Esophagus mucosa (tissue), 1 donor: ENCODE measurements around the gene COL2A1. TPM values are rescaled to one million over a fixed set of nuclear protein-coding genes. Genes with fewer than 3 reads are reported as not detected.

ENCODE experiments used
- ATAC-seq: fragments of 200-7000 bp; cut with Tn5 transposase; one replicate; pipeline ENCODE4 v1.9.1; 2020
- total RNA-seq: library from RNA; stranded (reverse); gene quantifications from one replicate; pipeline ENCODE4 v1.2.4, GENCODE V29; 2023
- donor health status: DM: yes; HTN: yes; CAD: no.

Gene COL2A1
- total RNA-seq: not detected

- ATAC-seq: no peak
These were observed at the start of gene COL2A1 for GRCh38 chr12:48004053-48004941. COL2A1 (minus strand) TSS chr12:48004476; CDS start chr12:48004321, 155 bp downstream.

- ATAC-seq: no peak
These were observed 49.6 kb upstream of the COL2A1 start for GRCh38 chr12:48053883-48054282.

GRCh38 chr12:48053122-48053521, 48.8 kb upstream of the COL2A1 start:
- no peak for ATAC-seq

GRCh38 chr12:48051681-48052080, 47.4 kb upstream of the COL2A1 start:
- no peak for ATAC-seq

GRCh38 chr12:48050174-48050573, 45.9 kb upstream of the COL2A1 start:
- no peak for ATAC-seq

- ATAC-seq: no peak
These were observed 41.8 kb upstream of the COL2A1 start for GRCh38 chr12:48045965-48046518.

GRCh38 chr12:48045061-48045846, 41.0 kb upstream of the COL2A1 start:
- no peak for ATAC-seq

- ATAC-seq: no peak
These were observed 40.1 kb upstream of the COL2A1 start for GRCh38 chr12:48044396-48044795.

GRCh38 chr12:48043771-48044170, 39.5 kb upstream of the COL2A1 start:
- no peak for ATAC-seq

GRCh38 chr12:48041591-48042423, 37.5 kb upstream of the COL2A1 start:
- no peak for ATAC-seq

- no peak for ATAC-seq
These were observed 36.1 kb upstream of the COL2A1 start for GRCh38 chr12:48040354-48040753.

- no peak for ATAC-seq
These were observed 34.9 kb upstream of the COL2A1 start for GRCh38 chr12:48039151-48039550.

GRCh38 chr12:48038085-48038484, 33.8 kb upstream of the COL2A1 start:
- no peak for ATAC-seq

GRCh38 chr12:48037267-48037915, 33.1 kb upstream of the COL2A1 start:
- ATAC-seq: no peak

- no peak for ATAC-seq
These were observed 32.5 kb upstream of the COL2A1 start for GRCh38 chr12:48036818-48037217.

GRCh38 chr12:48034835-48035805, 30.8 kb upstream of the COL2A1 start:
- ATAC-seq: no peak

- no peak for ATAC-seq
These were observed 29.2 kb upstream of the COL2A1 start for GRCh38 chr12:48033451-48033850.

GRCh38 chr12:48032597-48032996, 28.3 kb upstream of the COL2A1 start:
- ATAC-seq: no peak

GRCh38 chr12:48031135-48031960, 27.1 kb upstream of the COL2A1 start:
- ATAC-seq: no peak

GRCh38 chr12:48030173-48030650, 25.9 kb upstream of the COL2A1 start:
- ATAC-seq: no peak
